GM19035 (cell line): ENCODE measurements around the gene FAU.
"Not testable (repeated sequence)": the region's sequence is repeated elsewhere in the genome, so short reads cannot be mapped to it uniquely, and the experiment has no call there.

ENCODE experiments used
- ATAC-seq: cut with Tn5 transposase; IDR thresholded peaks from one replicate; pipeline ENCODE4 v1.9.1; 2021; ENCODE audit not compliant: unreplicated experiment

The FAU gene

GRCh38 chr11:65124480-65125196, 2.7 kb upstream of the FAU start:
- ATAC-seq: no peak

GRCh38 chr11:65121447-65121864, 478 bp downstream of the FAU start:
- ATAC-seq: no peak

GRCh38 chr11:65120831-65121230, 1.1 kb downstream of the FAU start:
- no peak for ATAC-seq

GRCh38 chr11:65119670-65119995, 2.3 kb downstream of the FAU start:
- no peak for ATAC-seq

GRCh38 chr11:65118891-65119669, 2.9 kb downstream of the FAU start:
- ATAC-seq: not testable (repeated sequence)

- no peak for ATAC-seq
Observed at GRCh38 chr11:65118097-65118837, 3.7 kb downstream of the FAU start.

GRCh38 chr11:65117206-65118096, 4.5 kb downstream of the FAU start, which contains the start of gene ZNHIT2:
Gene ZNHIT2 (minus strand): TSS chr11:65117701. CDS start chr11:65117653, 48 bp downstream.
- ATAC-seq: peak; percentile 63

- no peak for ATAC-seq
Observed at GRCh38 chr11:65116370-65117205, 5.3 kb downstream of the FAU start.

- no peak for ATAC-seq
Observed at GRCh38 chr11:65115361-65116082, 6.4 kb downstream of the FAU start.

GRCh38 chr11:65114538-65115171, 7.3 kb downstream of the FAU start:
- ATAC-seq: no peak

- no peak for ATAC-seq
Observed at GRCh38 chr11:65113839-65114238, 8.1 kb downstream of the FAU start.

- no peak for ATAC-seq
Observed at GRCh38 chr11:65113361-65113756, 8.6 kb downstream of the FAU start.

GRCh38 chr11:65112546-65113360, 9.2 kb downstream of the FAU start:
- ATAC-seq: peak; percentile 29

- ATAC-seq: peak; percentile 54
Observed at GRCh38 chr11:65111744-65112545, 10.0 kb downstream of the FAU start, which contains the start of gene TM7SF2. Gene TM7SF2 (plus strand): TSS chr11:65111872. CDS start chr11:65112016, 144 bp downstream.

- no peak for ATAC-seq
Observed at GRCh38 chr11:65111159-65111743, 10.7 kb downstream of the FAU start.

GRCh38 chr11:65110354-65110861, 11.5 kb downstream of the FAU start:
- no peak for ATAC-seq
